ENCODE data around the gene CCM2. TPM values are rescaled to one million over a fixed set of nuclear protein-coding genes. Genes with fewer than 3 reads are reported as not detected.

CCM2 gene
- total RNA-seq, 1 donor from 2014 or later, result 38.7 TPM

DNA sequence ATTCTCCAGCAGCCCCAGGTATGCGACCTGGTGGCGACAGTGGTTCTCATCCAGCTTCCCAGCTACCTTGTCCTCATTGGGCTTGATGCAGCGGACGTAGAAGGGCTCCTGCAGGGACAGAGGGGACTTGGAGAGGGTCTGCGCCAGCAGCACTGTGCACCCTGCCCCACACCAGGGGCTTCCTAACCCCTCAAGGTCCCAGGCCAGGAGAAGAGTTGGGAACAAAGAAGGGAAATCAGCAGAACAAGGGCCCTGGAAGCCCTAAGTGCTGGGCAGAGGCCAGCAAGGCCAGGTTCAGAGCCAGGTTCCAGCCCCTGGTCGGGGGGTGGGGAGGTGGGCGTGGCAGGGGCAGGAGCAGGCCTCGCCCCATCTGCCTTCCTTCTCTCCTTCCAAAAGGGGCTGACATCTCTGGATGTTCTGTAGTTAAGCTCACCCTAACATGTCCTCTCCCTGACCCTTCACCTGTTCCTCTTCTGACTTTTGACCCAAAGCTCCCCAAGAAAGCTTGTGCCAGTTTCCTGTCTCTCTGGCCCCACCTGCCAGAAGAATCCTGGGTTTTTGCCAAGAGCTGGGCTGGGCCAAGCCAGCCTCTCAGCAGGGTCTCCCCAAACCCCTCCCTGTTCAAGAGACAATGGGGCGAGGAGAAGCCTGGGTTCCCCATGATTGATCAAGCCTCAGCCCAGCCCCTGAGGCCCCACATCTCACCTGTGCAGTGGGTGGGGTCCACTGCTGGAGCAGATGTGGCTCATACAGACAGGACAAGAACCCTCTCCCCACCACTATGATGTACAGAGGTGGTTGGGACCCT lies 33.1 kb upstream of the CCM2 start:
- no peak for ATAC-seq
- intact Hi-C loops (cut with DNase I), result no loop called here
- no peak for DNase-seq (ENCODE audit: missing footprints)

DNA sequence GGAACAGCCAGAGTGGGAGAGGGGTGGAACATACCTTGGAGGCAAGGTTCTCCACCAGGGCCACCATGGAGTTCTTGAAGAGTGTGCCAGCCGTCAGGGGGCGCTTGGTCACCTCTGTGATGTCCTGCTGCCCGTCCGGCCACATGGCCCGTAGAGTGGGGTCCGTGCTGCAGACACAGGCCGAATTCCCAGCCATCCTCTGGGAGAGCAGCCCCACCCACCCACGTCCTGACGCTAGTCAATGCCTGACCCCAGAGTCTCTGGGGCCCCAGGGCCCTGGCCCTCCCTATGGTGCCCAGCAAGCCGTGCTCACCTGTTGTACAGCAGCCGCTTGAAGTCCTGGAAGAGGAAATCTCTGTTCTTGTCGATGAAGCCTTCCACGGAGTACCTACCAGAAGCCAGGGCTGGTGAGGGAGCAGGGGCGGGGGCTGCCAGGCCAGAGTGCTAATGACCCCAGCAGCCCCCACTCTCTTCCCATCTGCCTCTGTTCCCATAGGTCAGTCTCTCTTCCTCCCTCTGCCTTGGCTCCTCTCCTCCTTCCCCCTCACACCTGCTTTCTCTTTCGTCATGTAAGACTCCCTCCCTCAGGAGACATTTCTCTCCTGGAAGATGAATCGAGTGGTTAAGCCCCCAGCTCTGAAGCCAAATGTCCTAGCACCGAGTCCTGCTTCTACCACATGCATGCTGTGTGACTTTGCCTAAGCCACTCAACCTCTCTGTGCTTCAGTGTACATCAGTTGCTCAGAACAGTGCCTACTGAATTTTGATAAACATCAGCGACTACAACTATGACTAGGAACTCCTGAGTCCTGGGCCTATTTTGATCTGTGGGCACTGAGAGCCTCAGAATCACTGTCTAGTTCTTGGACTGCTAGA lies 32.2 kb upstream of the CCM2 start:
- no peak for DNase-seq (ENCODE audit: missing footprints)
- no peak for ATAC-seq
- intact Hi-C loops (cut with DNase I), result no loop called here

DNA sequence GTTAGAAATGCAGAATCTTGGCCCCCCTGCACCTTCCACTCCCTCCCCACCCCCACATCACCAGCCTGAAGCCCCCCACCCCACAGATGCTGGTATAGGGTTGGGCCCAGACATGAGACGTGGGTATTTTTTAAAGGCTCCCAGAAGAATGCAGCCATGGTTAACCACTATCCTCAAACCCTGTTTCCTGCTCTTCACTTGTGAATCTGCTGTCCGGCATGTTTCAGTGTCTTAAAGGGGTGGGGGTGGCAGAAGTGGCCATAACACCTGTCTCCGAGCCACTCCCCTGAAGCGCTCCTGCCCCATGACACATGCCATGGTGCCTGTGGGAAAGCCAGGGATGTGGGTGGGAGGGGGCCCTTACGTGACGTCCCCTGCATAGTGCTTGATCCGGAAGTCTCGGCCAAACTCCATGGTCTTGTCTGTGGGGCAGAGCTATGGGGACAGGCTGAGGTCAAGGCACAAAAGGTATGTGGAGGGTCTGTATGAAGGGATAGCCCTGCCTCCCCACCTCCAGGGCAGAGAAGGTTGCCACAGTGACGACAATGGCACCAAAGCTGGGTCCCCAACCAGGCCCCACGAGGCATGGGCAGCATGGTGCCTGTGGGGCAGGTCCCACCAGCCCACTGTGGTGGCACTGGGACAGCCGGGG lies 30.8 kb upstream of the CCM2 start:
- ATAC-seq (no peak), DNase-seq (ENCODE audit: missing footprints) (no peak)
- intact Hi-C loops (cut with DNase I), result no loop called here

DNA sequence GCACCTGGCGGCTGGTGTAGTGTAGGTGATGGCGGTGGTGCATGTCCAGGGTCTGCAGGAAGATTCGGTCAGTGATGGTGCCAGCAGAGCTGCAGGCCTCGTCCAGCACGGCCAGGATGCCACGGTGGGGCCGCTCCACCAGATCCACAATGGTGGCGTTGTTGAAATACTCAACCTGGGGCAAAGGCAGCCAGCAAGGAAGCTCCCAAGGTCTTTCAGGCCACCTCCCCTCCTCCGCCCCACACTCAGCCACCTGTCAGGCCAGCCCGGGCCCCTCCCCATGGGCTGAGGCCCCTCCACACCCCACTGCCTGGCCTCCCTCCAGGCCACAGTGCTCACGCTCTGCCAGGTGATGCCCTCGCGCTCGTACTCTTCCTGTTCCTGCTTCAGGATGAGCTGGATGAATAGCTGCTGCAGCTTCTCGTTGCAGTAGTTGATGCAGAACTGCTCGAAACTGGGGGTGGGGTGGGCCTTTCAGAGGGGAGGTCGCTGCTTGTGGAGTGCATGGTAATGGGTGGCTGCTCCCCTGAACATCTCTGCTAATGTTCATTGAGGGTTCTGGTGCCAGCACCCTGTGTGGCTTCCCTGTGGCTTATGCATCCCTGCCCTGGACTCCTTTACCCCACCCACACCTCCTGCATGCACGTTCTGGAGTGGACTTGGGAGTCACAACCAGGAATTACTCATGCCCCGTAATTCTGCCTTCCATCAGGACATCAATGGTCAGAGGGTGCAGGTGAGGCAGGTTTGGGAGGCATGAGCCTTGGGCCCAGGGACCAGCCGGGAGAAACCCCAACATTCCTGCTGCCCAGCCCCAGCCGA lies 30.1 kb upstream of the CCM2 start:
- DNase-seq (ENCODE audit: missing footprints) (no peak), ATAC-seq (no peak)
- intact Hi-C loops (cut with DNase I), result no loop called here

DNA sequence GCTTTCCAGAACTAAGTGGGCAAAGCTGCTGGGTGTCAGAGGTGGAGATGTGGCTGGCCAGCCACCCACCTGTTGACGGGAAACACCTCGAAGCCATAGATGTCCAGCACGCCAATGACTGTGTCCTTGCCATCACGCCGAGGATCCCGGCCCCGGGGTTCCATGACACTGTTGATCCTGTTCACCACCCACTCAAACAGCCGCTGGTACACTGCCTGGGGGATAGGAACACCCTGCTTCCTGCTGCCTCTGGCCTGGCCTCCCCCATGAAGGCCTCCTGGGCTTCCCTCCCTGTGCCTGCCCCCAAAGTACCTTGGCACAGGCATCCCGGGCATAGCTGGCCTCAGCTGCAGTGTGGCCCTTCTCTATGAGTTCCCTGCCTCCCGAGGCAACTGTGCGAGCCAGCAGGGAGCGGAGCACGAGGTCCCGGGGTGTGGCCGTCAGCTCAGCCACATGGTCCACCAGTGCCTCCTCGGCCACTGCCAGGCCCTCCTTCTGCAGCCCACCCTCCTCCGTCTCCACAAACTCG lies 29.4 kb upstream of the CCM2 start:
- no peak for DNase-seq (ENCODE audit: missing footprints)
- intact Hi-C loops (cut with DNase I), result no loop called here
- no peak for ATAC-seq

DNA sequence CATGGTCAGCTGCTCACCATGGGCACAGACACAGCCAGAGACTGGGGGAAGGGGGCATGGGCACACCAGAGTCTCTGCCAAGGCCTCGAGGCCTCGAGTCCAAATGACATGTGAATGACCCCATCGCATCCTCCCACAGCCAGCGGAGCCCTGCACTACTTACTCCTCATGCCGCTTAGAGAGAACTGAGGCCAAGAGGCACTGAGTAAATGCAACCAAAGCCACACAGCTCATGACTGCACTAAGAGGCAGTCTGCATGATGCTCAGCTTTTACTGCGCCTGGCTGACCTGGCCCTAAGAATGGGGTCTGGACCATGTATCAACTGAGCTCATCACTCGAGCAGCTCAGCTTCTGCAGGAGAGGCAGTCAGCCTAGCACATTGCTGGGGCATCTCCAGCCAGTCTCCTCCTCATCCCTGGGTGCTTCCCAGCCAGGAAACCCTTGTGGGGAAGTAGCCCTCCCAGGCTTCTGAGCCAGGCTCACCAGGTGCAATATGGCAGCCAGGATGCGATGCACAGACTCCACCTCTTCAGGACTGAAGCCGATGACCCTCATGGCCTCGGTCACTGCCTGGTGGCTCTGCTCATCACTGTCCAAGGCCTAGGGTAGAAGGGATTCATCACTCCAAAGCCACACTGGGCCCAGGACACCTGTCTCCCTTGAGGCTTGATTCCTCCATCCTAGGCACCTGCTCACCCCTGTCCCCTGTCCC lies 28.7 kb upstream of the CCM2 start:
- DNase-seq (ENCODE audit: missing footprints) (no peak), ATAC-seq (no peak)
- intact Hi-C loops (cut with DNase I), result no loop called here

DNA sequence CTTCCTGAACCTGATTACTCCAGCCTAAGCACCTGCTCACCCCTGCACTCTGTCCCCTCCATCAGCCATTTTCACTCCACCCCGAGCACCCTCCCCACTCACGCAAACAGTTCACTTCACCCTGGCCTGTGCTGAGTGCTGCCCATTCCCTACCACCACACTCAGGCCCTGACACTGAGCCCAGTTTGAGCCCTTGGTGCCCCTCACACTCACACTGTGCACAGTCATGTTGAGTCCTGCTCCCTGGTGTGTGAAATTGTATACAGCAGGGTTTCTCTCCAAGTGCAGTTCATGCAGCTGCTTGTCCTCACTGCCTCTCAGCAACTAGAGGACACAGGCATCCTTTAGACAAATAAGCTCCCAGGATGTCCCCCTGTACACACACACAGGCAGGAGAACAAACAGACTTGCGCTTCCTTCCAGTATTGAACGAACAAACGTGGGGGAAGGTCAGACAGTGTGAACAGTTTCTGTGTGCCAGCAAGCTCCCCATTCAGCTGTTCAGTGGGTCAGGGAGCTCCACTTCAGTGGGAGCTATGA lies 28.0 kb upstream of the CCM2 start:
- intact Hi-C loops (cut with DNase I), result no loop called here
- no peak for DNase-seq (ENCODE audit: missing footprints)

DNA sequence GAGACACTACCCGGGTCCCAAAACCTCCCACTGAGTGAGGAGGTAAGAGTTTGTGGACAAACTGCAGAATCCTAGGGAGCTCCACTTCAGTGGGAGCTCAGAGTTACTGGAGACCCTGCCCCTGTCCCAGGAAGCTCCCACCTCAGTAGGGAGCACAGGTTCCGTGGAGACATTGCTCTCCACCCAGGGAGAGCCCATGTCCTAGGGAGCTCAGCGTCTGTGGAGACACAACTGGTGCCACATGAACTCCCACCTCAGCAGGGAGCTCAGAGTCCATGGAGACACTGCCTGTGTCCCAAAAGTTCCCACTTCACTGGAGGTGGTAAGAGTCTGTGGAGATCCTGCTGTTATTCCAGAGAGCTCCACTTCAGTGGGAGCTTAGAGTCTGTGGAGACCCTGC lies 27.4 kb upstream of the CCM2 start:
- ATAC-seq (no peak), DNase-seq (ENCODE audit: missing footprints) (no peak)
- intact Hi-C loops (cut with DNase I), result no loop called here

More for the DNA sequence above, 28.0 kb upstream of the CCM2 start:
- no peak for ATAC-seq

DNA sequence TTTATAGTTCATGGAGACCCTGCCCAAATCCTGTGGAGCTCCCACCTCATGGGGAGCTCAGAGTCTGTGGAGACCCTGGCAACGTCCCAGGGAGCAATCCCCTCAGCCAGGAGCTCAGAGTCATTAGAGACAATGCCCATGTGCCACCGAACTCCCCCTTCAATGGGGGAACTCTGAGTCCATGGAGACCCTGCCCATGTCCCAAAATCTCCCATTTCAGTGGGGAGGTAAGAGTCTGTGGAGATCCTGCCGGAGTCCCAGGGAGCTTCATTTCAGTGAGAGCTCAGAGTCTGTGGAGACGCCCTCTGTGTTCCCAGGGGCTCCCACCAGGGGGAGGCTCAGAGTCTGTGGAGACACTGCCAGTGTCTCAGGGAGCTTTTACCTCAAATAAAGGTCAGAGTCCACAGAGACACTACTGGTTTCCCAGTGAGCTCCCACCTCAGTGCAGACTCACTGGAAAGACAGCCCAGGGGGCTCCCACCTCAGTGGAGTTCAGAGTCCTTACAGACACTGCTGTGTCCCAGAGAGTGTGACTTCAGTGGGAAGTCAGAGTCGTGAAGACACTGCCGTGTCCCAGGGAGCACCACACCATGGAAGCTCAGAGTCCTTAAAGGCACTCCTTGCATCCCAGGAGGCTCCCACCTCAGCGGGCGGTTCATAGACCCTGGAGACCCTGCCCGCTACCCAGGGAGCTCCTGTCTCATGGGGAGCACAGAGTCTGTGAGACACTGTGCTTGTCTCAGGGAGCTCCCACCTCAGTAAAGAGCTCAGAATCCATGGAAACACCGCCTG lies 26.2 kb upstream of the CCM2 start:
- ATAC-seq (peak; percentile 45), DNase-seq (ENCODE audit: missing footprints) (no peak)
- intact Hi-C loops (cut with DNase I), result loop anchor here (1.0 kb wide), 1 partner anchor 162 kb away; no protein-coding TSS in a partner anchor

DNA sequence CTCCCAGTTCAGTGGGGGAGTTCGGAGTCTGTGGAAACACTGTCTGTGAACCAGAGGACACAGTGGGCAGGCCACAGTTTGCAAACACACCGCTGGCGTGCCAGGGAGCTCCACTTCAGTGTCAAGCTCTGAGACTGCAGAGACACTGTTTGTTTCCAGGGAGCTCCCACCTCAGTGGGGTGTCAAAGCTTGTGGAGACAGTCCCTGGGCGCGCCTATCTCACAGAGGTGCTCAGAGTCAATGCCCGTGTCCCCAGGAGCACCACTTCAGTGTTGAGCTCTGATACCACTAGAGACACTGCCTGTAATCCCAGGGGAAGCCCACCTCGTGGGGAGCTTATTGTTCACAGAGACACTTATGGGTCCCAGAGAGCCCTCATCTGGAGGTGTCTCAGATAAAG lies 25.5 kb upstream of the CCM2 start:
- no peak for DNase-seq (ENCODE audit: missing footprints)
- intact Hi-C loops (cut with DNase I), result no loop called here
- no peak for ATAC-seq

DNA sequence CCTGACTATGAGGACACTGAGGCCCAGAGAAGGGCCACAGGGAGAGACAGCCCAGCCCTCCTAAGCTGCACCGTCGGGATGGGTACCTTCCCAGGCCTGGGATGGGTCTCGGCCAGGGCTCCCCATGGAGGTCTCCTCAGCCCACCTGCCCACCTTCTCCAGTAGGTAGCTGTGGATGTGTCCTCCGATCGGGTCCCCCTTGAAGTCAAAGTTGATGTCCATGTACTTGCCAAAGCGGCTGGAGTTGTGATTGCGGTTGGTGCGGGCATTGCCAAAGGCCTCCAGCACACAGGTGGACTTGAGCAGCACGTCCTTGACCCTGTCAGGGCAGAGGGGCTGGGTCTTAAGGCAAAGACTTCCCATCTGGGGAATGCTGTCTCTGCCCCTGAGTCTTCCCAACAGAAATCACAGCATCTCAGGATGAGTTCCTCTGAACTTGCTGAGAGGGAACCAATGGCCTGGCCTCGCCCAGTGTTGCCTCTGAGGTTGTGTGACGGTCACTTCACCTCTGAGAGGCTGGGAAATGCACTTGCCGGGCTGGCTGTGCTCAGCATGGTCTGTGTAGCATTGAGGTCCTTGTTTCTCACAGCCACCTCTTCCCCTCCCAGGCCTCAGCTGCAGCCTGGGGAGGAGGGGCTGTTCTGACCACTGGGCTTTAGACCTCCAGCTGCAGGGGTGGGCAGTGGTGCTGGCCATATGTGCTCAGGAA lies 24.5 kb upstream of the CCM2 start:
- intact Hi-C loops (cut with DNase I), result no loop called here
- DNase-seq (ENCODE audit: missing footprints) (no peak), ATAC-seq (no peak)

DNA sequence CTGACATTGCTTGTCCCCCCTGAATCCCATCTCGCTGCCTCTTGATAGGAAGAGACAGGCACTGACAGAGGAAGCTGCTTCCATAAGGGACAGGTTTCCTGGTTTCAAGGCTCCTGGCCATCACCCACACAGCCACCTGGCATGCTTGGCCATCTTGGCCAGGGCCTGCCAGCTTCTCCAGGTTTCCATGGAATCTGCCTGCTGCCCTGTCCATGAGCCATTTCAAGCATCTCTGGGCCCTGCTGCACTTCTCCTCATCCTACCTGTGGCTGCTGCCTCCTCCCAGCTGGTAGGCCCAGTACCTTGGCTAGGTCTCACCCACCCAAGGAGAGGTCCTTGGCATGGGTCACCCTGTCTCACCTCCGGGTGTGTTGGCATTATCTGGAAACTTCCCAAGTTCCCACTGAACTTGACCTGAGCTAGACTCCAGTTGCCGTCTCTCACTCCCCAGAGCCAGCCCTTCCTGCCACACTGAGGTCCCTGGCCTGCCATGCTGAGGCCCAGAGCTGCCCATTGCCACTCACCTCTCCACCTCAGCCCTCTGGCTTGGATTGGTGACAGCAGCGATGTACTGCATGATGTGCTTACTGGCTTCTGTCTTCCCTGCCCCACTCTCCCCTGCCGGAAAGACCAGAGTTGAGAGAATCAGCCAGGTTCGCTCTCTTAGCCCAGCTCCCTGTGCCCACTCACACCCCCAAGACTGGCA lies 23.8 kb upstream of the CCM2 start:
- intact Hi-C loops (cut with DNase I), result no loop called here
- DNase-seq (ENCODE audit: missing footprints), result no peak
- no peak for ATAC-seq

DNA sequence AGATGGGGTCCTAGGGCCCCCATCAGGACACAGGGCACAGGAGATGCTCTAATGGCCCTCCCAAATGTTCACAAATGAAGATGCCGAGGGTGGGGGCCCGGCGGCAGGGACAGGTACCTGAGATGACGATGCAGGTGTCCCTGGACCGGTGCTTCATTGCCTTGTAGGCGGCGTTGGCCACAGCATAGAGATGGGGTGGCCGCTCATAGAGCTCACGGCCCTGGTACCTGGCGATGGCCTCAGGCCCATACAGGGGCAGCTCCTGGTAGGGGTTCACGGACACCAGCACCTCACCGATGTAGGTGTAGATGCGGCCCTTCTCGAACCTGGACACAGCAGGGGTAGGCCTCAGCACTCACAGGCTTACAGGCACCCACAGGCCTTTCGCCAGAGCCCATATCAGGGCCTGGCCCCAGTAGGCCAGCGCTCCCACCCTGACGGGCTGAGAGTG lies 23.2 kb upstream of the CCM2 start:
- intact Hi-C loops (cut with DNase I), result no loop called here

DNA sequence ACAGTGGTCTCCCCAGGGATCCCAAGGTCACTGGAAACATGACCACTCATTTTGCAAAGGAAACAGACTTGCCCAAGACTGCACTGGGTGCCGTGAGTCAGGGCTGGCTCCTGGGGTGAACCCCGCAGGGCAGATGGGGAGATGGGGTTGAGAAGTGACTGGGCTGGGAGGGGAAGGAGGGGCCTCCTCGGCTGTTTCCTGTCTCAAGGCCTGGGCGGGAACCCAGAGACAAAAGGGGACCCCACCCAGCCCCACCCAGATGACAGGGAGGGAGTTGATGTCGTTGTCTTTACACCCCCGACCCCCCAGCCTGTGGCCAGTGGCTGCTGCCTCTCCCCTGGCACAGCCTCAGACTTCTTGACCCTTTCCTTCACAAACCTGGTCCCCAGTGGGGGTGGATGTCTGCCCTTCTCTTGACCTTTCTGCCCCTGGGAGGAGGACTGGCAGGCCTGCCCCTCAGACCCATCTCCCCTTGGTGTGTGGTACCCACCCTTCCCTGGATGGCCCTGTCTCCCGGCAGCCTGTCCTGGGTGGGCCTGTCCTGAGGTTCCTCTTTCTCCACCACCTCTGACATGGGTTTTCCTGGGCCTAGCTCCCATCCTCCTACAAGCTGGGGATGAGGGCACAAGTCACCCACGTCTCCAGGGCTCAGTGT lies 22.6 kb upstream of the CCM2 start:
- ATAC-seq (no peak), DNase-seq (ENCODE audit: missing footprints) (no peak)
- intact Hi-C loops (cut with DNase I), result no loop called here

More for the DNA sequence above, 23.2 kb upstream of the CCM2 start:
- DNase-seq (ENCODE audit: missing footprints), result no peak
- ATAC-seq, result no peak

DNA sequence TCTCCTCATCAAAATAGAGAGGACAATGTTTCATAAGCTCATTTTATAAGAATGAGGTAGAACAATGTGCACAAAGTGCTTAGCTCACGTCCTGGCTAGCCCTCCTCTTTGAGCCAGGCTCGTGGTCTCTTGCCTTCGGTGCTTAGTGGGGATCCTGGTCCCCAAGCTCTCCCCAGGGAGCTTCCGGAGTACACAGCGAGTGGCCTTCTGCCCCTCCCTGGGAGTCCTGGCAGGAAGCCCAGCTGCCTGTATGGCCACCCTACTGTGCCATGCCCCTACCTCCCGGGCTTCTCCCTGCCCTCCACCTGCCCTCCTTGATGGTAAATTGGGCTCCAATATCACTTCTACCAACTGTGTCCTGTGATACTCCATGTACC lies 22.1 kb upstream of the CCM2 start:
- intact Hi-C loops (cut with DNase I), result no loop called here
- DNase-seq (ENCODE audit: missing footprints), result no peak
- ATAC-seq, result no peak

Data from Right ventricle myocardium inferior (tissue), 1 donor.